WTC11 (cell line): ENCODE results near the gene CPNE2.

Experiments
- CREM ChIP-seq: sonication (generic); formaldehyde crosslinking; IDR thresholded peaks from 2 replicates; pipeline ENCODE4 v1.8.1; 2022; ENCODE audit warnings: mild to moderate bottlenecking, missing genetic modification reagents, moderate library complexity
- CTCF ChIP-seq: fragments of 200-600 bp; IDR thresholded peaks from 2 replicates; pipeline ENCODE4 v1.8.0; 2022; ENCODE audit warnings: antibody characterized with exemption
- FOXJ3 ChIP-seq: sonication (generic); formaldehyde crosslinking; IDR thresholded peaks from 2 replicates; pipeline ENCODE4 v1.9.0; 2021; ENCODE audit warnings: missing genetic modification reagents, mild to moderate bottlenecking, borderline replicate concordance
- MYBL2 ChIP-seq: sonication (generic); formaldehyde crosslinking; IDR thresholded peaks from 2 replicates; pipeline ENCODE4 v1.8.1; 2023; ENCODE audit warnings: mild to moderate bottlenecking, moderate library complexity, missing genetic modification reagents
- RORB ChIP-seq: fragments of 250-450 bp; sonication (Bioruptor Pico); IDR thresholded peaks from 2 replicates; pipeline ENCODE4 v1.9.0; 2021; ENCODE audit warnings: mild to moderate bottlenecking
- ZBTB21 ChIP-seq: sonication (generic); formaldehyde crosslinking; IDR thresholded peaks from 2 replicates; pipeline ENCODE4 v1.8.1; 2023; ENCODE audit warnings: mild to moderate bottlenecking, missing genetic modification reagents, borderline replicate concordance
- ZNF263 ChIP-seq: sonication (generic); formaldehyde crosslinking; IDR thresholded peaks from 2 replicates; pipeline ENCODE4 v1.8.1; 2022; ENCODE audit warnings: low read depth, mild to moderate bottlenecking, moderate library complexity, missing genetic modification reagents
- TF ChIP-seq, protein P1 (sequence below): sonication (generic); formaldehyde crosslinking; IDR thresholded peaks from 2 replicates; pipeline ENCODE4 v1.8.0; 2022; ENCODE audit warnings: missing genetic modification reagents

- TF ChIP-seq ZNF263 (CRISPR knock-in tag) = no peak
- no peak for TF ChIP-seq MYBL2 (CRISPR knock-in tag)
- no peak for TF ChIP-seq CTCF
- TF ChIP-seq ZBTB21 (CRISPR knock-in tag) = no peak
- no peak for TF ChIP-seq RORB (CRISPR knock-in tag)
- TF ChIP-seq CREM (CRISPR knock-in tag) = no peak
- no peak for TF ChIP-seq FOXJ3
- TF ChIP-seq, protein P1, sequence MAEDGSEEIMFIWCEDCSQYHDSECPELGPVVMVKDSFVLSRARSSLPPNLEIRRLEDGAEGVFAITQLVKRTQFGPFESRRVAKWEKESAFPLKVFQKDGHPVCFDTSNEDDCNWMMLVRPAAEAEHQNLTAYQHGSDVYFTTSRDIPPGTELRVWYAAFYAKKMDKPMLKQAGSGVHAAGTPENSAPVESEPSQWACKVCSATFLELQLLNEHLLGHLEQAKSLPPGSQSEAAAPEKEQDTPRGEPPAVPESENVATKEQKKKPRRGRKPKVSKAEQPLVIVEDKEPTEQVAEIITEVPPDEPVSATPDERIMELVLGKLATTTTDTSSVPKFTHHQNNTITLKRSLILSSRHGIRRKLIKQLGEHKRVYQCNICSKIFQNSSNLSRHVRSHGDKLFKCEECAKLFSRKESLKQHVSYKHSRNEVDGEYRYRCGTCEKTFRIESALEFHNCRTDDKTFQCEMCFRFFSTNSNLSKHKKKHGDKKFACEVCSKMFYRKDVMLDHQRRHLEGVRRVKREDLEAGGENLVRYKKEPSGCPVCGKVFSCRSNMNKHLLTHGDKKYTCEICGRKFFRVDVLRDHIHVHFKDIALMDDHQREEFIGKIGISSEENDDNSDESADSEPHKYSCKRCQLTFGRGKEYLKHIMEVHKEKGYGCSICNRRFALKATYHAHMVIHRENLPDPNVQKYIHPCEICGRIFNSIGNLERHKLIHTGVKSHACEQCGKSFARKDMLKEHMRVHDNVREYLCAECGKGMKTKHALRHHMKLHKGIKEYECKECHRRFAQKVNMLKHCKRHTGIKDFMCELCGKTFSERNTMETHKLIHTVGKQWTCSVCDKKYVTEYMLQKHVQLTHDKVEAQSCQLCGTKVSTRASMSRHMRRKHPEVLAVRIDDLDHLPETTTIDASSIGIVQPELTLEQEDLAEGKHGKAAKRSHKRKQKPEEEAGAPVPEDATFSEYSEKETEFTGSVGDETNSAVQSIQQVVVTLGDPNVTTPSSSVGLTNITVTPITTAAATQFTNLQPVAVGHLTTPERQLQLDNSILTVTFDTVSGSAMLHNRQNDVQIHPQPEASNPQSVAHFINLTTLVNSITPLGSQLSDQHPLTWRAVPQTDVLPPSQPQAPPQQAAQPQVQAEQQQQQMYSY (CRISPR knock-in tag) = no peak
These were observed 34.0 kb downstream of the CPNE2 start for GRCh38 chr16:57126411-57126810.
